ENCODE data around the gene PITPNM2. TPM values are rescaled to one million over a fixed set of nuclear protein-coding genes. Genes with fewer than 3 reads are reported as not detected.
A peak's percentile ranks its signal among the peaks of the same experiment; 100 is the strongest.

Gene PITPNM2
- total and polyA plus RNA-seq, 11 donors, result 12.0 to 28.5 (median 20.7) TPM

DNA sequence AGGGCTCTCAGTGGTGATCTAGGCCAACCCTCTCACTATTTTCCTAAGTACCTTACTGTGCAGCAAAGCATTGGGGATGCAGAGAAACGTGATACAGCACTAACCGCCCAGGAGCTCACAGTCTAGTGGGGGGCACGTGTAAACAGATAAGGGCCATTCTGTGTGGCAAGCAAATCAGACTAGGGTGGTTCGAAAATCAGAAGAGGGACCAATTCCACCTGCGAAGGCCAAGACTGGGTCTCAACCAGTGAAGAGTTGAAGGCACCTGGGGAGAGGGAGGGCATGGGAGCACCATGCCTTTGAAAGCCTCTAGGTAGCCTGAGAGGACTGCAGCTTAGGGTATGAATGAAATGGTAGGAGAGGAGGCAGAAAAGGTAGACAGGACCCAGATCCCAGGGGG is 2.2 kb downstream of the PITPNM2 start:
- intact Hi-C loops (cut with DNase I), result loop anchor here in 4 of 10 donors (5.0 to 10.0 kb wide), 5 partner anchors 41 to 166 kb away; partner anchors contain the start of gene ARL6IP4 (in 2 of the 4)
- Histone ChIP-seq H3K36me3 (no peaks in the 10 kb centered on the region), H3K27ac (peak overlapping the region in 7 of 12 donors; percentile 62 to 91 (median 84)), H3K27me3 (peaks cover 0 to 5% (median 0%) of the 10 kb centered on the region in 9 donors), H3K4me1 (peaks cover 0 to 36% (median 25%) of the 10 kb centered on the region in 12 donors), H3K9me3 (no peaks in the 10 kb centered on the region), H3K4me3 (no peak overlapping the region)
- no peak for DNase-seq
- TF ChIP-seq POLR2A (IDR thresholded peaks at IDR 0.05), result no peak
- TF ChIP-seq CTCF (IDR thresholded peaks at IDR 0.05), result no peak
- 67 to 89% (median 73%) methylated on average over 5 of the region's 5 CpGs for WGBS, 4 donors
- ATAC-seq, result no peak

DNA sequence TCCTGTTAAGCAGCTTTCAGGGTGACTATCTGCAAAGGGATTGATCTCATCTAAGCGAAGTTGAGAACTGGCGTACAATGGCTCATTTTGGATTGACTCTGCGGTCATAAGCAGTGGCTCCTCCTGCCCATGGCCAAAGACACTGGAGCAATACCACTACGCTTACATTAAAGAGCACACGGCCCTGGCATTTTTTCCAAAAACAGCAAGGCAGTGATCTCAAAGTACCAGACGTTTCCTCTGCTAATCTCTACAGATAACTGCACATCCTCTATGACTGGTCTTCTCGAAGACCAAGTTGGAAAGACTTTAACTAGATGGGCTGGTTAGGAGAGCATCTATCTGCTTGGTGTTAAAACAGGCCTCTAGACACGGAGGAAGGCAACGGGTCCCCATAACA is 2.7 kb downstream of the PITPNM2 start:
- Histone ChIP-seq H3K4me1 (peaks cover 0 to 41% (median 29%) of the 10 kb centered on the region in 12 donors), H3K27ac (peak overlapping the region in 3 of 12 donors; percentile 24 to 91 (median 86)), H3K4me3 (no peak overlapping the region), H3K36me3 (no peaks in the 10 kb centered on the region), H3K27me3 (peaks cover 0 to 5% (median 0%) of the 10 kb centered on the region in 9 donors), H3K9me3 (no peaks in the 10 kb centered on the region)
- WGBS, 4 donors, result 61 to 72% (median 67%) methylated on average over 9 of the region's 9 CpGs
- ATAC-seq (no peak), DNase-seq (no peak)
- TF ChIP-seq CTCF (IDR thresholded peaks at IDR 0.05) (no peak), POLR2A (IDR thresholded peaks at IDR 0.05) (no peak)
- intact Hi-C loops (cut with DNase I), result loop anchor here in 4 of 10 donors (5.0 to 10.0 kb wide), 5 partner anchors 41 to 166 kb away; partner anchors contain the start of gene ARL6IP4 (in 2 of the 4)

DNA sequence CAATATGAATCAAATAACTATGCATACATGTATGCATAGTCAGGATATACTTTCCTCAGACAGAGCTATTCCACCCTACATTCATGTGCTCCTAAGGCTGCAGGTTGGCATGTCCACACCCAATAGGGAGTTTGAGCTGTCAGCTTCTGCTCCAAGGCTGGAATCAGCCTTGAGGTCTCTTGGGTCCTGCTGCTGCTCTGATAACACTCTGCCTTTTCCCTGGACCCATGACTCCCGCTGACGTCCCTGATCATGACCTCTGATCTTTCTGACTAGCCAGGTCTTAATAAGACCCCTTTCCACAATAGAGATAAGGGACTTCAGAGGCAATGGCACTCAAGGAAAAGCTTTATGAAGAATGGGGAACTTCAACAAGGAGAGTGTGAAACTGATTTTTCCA is 5.7 kb downstream of the PITPNM2 start:
- no peaks in the 10 kb centered on the region for H3K9me3 ChIP-seq
- intact Hi-C loops (cut with DNase I), result loop anchor here in 4 of 10 donors (5.0 to 10.0 kb wide), 5 partner anchors 38 to 163 kb away; partner anchors contain the start of gene ARL6IP4 (in 2 of the 4)
- no peak for DNase-seq
- H3K4me1 ChIP-seq, result peaks cover 8 to 61% (median 52%) of the 10 kb centered on the region in 12 donors
- H3K27me3 ChIP-seq, result peaks cover 0 to 4% (median 0%) of the 10 kb centered on the region in 9 donors
- ATAC-seq, result no peak
- H3K36me3 ChIP-seq, result no peaks in the 10 kb centered on the region
- no peak overlapping the region for H3K4me3 ChIP-seq
- peak overlapping the region in 3 of 12 donors; percentile 9 to 86 (median 41) for H3K27ac ChIP-seq
- 67 to 74% (median 71%) methylated on average over 2 of the region's 2 CpGs for WGBS, 4 donors
- no peak for TF ChIP-seq CTCF (IDR thresholded peaks at IDR 0.05)
- no peak for TF ChIP-seq POLR2A (IDR thresholded peaks at IDR 0.05)

DNA sequence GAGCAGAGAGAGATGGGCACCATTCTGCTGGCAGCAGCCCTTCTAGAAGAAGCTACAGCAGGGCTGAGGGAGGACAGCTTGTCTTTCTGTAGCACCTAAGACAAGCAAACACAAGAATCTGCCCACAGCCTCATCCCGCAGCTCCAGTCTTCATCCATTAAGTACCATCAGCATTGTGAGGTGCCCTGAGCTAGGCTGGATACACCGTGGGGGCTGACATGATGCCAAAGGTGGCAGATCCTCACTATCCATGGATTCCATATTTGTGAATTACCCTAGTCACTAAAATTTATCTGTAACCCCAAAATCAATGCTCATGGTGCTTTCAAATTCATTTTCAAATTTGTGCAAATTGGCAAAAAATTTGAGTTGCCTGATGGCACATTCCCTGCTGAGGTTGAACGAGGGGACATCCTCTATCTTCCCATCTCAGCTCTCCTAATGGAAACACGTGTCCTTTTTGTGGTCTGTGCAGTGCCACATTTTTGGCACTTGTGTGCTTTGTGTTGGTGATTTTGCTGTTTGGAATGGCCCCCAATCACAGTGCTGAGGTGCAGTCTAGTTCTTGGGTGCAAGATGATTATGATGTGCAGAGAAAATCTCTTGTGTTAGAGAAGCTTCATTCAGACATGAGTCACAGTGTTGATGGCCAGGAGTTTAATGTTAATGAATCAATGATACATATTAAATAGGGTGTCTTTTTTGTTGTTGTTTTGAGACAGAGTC is 7.0 kb downstream of the PITPNM2 start:
- no peak for TF ChIP-seq CTCF (IDR thresholded peaks at IDR 0.05)
- no peak for TF ChIP-seq POLR2A (IDR thresholded peaks at IDR 0.05)
- 74 to 79% (median 76%) methylated on average over 4 of the region's 4 CpGs for WGBS, 4 donors
- ATAC-seq (no peak), DNase-seq (no peak)
- intact Hi-C loops (cut with DNase I), result loop anchor here in 7 of 10 donors (5.0 to 10.0 kb wide), 2 partner anchors 37 to 49 kb away; no protein-coding TSS in a partner anchor
- Histone ChIP-seq H3K9me3 (no peaks in the 10 kb centered on the region), H3K27me3 (no peaks in the 10 kb centered on the region), H3K27ac (peak overlapping the region in 9 of 12 donors; percentile 19 to 87 (median 78)), H3K4me3 (no peak overlapping the region), H3K4me1 (peaks cover 8 to 55% (median 45%) of the 10 kb centered on the region in 12 donors), H3K36me3 (no peaks in the 10 kb centered on the region)
